Measurements from ENCODE around the gene SMARCC1. TPM values are rescaled to one million over a fixed set of nuclear protein-coding genes. Genes with fewer than 3 reads are reported as not detected.
A peak's percentile ranks its signal among the peaks of the same experiment; 100 is the strongest.

SMARCC1 gene
- total and polyA plus RNA-seq, 4 donors: 11.7 to 83.0 (median 37.5) TPM

- Histone ChIP-seq H3K9ac (ENCODE audit: insufficient read depth in 1 of 2, low read length in 2 of 2) (no peak overlapping the region), H3K9me3 (ENCODE audit: control insufficient read depth in 4 of 4, insufficient read depth in 3 of 4, low read length in 3 of 4) (no peaks in the 10 kb centered on the region), H3K27me3 (ENCODE audit: control insufficient read depth in 3 of 3, insufficient read depth in 3 of 3, low read length in 2 of 3) (no peaks in the 10 kb centered on the region), H3K4me1 (ENCODE audit: control insufficient read depth in 5 of 5, insufficient read depth in 5 of 5, low read length in 5 of 5) (peaks cover 0 to 22% (median 0%) of the 10 kb centered on the region in 5 donors), H3K27ac (ENCODE audit: low read depth in 1 of 2, low read length in 1 of 2) (no peak overlapping the region), H3K4me3 (no peak overlapping the region), H3K36me3 (ENCODE audit: control insufficient read depth in 4 of 4, insufficient read depth in 4 of 4, low read length in 4 of 4) (peaks cover 13 to 37% (median 27%) of the 10 kb centered on the region in 4 donors)
- no peak for DNase-seq
- 77 to 82% methylated on average over 4 of the region's 4 CpGs for WGBS, 2 donors
- no peak for ATAC-seq (ENCODE audit: insufficient read depth, low FRiP score)
- TF ChIP-seq CTCF (IDR thresholded peaks at IDR 0.05; ENCODE audit: control extremely low read depth, extremely low read depth): no peak
Observed at GRCh38 chr3:47613722-47614121, 168.0 kb downstream of the SMARCC1 start.

- DNase-seq (no peak), ATAC-seq (ENCODE audit: insufficient read depth, low FRiP score) (no peak)
- Histone ChIP-seq H3K27ac (ENCODE audit: low read depth in 1 of 2, low read length in 1 of 2) (no peak overlapping the region), H3K9me3 (ENCODE audit: control insufficient read depth in 4 of 4, insufficient read depth in 3 of 4, low read length in 3 of 4) (no peaks in the 10 kb centered on the region), H3K36me3 (ENCODE audit: control insufficient read depth in 4 of 4, insufficient read depth in 4 of 4, low read length in 4 of 4) (peaks cover 17 to 36% (median 29%) of the 10 kb centered on the region in 4 donors), H3K4me3 (no peak overlapping the region), H3K27me3 (ENCODE audit: control insufficient read depth in 3 of 3, insufficient read depth in 3 of 3, low read length in 2 of 3) (no peaks in the 10 kb centered on the region), H3K9ac (ENCODE audit: insufficient read depth in 1 of 2, low read length in 2 of 2) (no peak overlapping the region), H3K4me1 (ENCODE audit: control insufficient read depth in 5 of 5, insufficient read depth in 5 of 5, low read length in 5 of 5) (peaks cover 0 to 22% (median 0%) of the 10 kb centered on the region in 5 donors)
- no peak for TF ChIP-seq CTCF (IDR thresholded peaks at IDR 0.05; ENCODE audit: control extremely low read depth, extremely low read depth)
- WGBS, 2 donors: 75 to 98% methylated on average over 2 of the region's 2 CpGs
Observed at GRCh38 chr3:47612879-47613278, 168.8 kb downstream of the SMARCC1 start.

- Histone ChIP-seq H3K9me3 (ENCODE audit: control insufficient read depth in 4 of 4, insufficient read depth in 3 of 4, low read length in 3 of 4) (no peaks in the 10 kb centered on the region), H3K27ac (ENCODE audit: low read depth in 1 of 2, low read length in 1 of 2) (no peak overlapping the region), H3K27me3 (ENCODE audit: control insufficient read depth in 3 of 3, insufficient read depth in 3 of 3, low read length in 2 of 3) (no peaks in the 10 kb centered on the region), H3K4me1 (ENCODE audit: control insufficient read depth in 5 of 5, insufficient read depth in 5 of 5, low read length in 5 of 5) (peaks cover 0 to 22% (median 0%) of the 10 kb centered on the region in 5 donors), H3K9ac (ENCODE audit: insufficient read depth in 1 of 2, low read length in 2 of 2) (no peak overlapping the region), H3K4me3 (no peak overlapping the region), H3K36me3 (ENCODE audit: control insufficient read depth in 4 of 4, insufficient read depth in 4 of 4, low read length in 4 of 4) (peaks cover 15 to 37% (median 24%) of the 10 kb centered on the region in 4 donors)
- ATAC-seq (ENCODE audit: insufficient read depth, low FRiP score) (peak; percentile 58), DNase-seq (peak in 2 of 3 donors; percentile 68 to 86)
- TF ChIP-seq CTCF (IDR thresholded peaks at IDR 0.05; ENCODE audit: control extremely low read depth, extremely low read depth): no peak
Observed at GRCh38 chr3:47612178-47612577, 169.5 kb downstream of the SMARCC1 start.

- 70 to 84% methylated on average over 2 of the region's 2 CpGs for WGBS, 2 donors
- ATAC-seq (ENCODE audit: insufficient read depth, low FRiP score) (no peak), DNase-seq (no peak)
- Histone ChIP-seq H3K9me3 (ENCODE audit: control insufficient read depth in 4 of 4, insufficient read depth in 3 of 4, low read length in 3 of 4) (no peaks in the 10 kb centered on the region), H3K4me1 (ENCODE audit: control insufficient read depth in 5 of 5, insufficient read depth in 5 of 5, low read length in 5 of 5) (peaks cover 0 to 22% (median 0%) of the 10 kb centered on the region in 5 donors), H3K36me3 (ENCODE audit: control insufficient read depth in 4 of 4, insufficient read depth in 4 of 4, low read length in 4 of 4) (peaks cover 15 to 33% (median 23%) of the 10 kb centered on the region in 4 donors), H3K27ac (ENCODE audit: low read depth in 1 of 2, low read length in 1 of 2) (no peak overlapping the region), H3K4me3 (no peak overlapping the region), H3K9ac (ENCODE audit: insufficient read depth in 1 of 2, low read length in 2 of 2) (no peak overlapping the region), H3K27me3 (ENCODE audit: control insufficient read depth in 3 of 3, insufficient read depth in 3 of 3, low read length in 2 of 3) (no peaks in the 10 kb centered on the region)
- no peak for TF ChIP-seq CTCF (IDR thresholded peaks at IDR 0.05; ENCODE audit: control extremely low read depth, extremely low read depth)
Observed at GRCh38 chr3:47611576-47611975, 170.1 kb downstream of the SMARCC1 start.
